ENCODE measurements around the gene TRDN. TPM values are rescaled to one million over a fixed set of nuclear protein-coding genes. Genes with fewer than 3 reads are reported as not detected.
A peak's percentile ranks its signal among the peaks of the same experiment; 100 is the strongest.

TRDN gene
- total RNA-seq, 2 donors from 2014 or later: not detected

DNA sequence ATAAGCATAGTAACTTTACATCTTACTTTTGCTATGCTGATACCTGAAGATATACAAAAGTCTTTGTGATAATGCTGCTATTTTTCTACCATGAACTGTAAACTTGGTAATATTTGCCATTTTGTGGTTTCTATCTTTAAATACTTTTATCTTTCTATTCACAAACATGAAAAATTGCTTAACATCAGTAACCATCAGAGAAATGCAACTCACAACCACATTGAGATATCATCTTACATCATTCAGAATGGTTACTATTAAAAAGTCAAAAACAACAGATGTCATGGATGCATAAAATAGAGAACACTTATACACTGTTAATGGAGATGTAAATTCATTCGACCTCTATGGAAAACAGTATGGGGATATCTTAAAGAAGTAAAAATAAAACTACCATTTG, 112.0 kb downstream of the TRDN start:
- DNase-seq (no peak), ATAC-seq (no peak)
- TF ChIP-seq, protein P1, sequence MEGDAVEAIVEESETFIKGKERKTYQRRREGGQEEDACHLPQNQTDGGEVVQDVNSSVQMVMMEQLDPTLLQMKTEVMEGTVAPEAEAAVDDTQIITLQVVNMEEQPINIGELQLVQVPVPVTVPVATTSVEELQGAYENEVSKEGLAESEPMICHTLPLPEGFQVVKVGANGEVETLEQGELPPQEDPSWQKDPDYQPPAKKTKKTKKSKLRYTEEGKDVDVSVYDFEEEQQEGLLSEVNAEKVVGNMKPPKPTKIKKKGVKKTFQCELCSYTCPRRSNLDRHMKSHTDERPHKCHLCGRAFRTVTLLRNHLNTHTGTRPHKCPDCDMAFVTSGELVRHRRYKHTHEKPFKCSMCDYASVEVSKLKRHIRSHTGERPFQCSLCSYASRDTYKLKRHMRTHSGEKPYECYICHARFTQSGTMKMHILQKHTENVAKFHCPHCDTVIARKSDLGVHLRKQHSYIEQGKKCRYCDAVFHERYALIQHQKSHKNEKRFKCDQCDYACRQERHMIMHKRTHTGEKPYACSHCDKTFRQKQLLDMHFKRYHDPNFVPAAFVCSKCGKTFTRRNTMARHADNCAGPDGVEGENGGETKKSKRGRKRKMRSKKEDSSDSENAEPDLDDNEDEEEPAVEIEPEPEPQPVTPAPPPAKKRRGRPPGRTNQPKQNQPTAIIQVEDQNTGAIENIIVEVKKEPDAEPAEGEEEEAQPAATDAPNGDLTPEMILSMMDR (IDR thresholded peaks at IDR 0.05): no peak
- no peak for TF ChIP-seq POLR2A (IDR thresholded peaks at IDR 0.05)
- 51% methylated on average over 1 of the region's 1 CpG for WGBS, 2 donors
- Histone ChIP-seq H3K27ac (no peak overlapping the region), H3K4me3 (no peak overlapping the region), H3K27me3 (no peaks in the 10 kb centered on the region), H3K36me3 (replicated peaks in 1 of 2; ENCODE audit: insufficient read depth in 1 of 2, low read depth in 2 of 2) (no peaks in the 10 kb centered on the region), H3K4me1 (no peaks in the 10 kb centered on the region), H3K9me3 (no peaks in the 10 kb centered on the region)
- intact Hi-C loops (cut with DNase I): no loop called here

GRCh38 chr6:123520217-123520616, 116.5 kb downstream of the TRDN start:
- intact Hi-C loops (cut with DNase I): no loop called here
- H3K27me3 ChIP-seq: no peaks in the 10 kb centered on the region
- H3K4me3 ChIP-seq: no peak overlapping the region
- no peak for DNase-seq
- H3K36me3 ChIP-seq (replicated peaks in 1 of 2; ENCODE audit: insufficient read depth in 1 of 2, low read depth in 2 of 2): no peaks in the 10 kb centered on the region
- no peaks in the 10 kb centered on the region for H3K4me1 ChIP-seq
- TF ChIP-seq, protein P1 (IDR thresholded peaks at IDR 0.05): no peak
- no peak for TF ChIP-seq POLR2A (IDR thresholded peaks at IDR 0.05)
- no peak overlapping the region for H3K27ac ChIP-seq
- 50 to 51% methylated on average over 3 of the region's 3 CpGs for WGBS, 2 donors
- ATAC-seq: no peak
- no peaks in the 10 kb centered on the region for H3K9me3 ChIP-seq

GRCh38 chr6:123519189-123519505, 117.6 kb downstream of the TRDN start:
- peak in 1 of 4 donors; percentile 12 for DNase-seq
- Histone ChIP-seq H3K27ac (no peak overlapping the region), H3K9me3 (no peaks in the 10 kb centered on the region), H3K27me3 (no peaks in the 10 kb centered on the region), H3K36me3 (replicated peaks in 1 of 2; ENCODE audit: insufficient read depth in 1 of 2, low read depth in 2 of 2) (no peaks in the 10 kb centered on the region), H3K4me1 (no peaks in the 10 kb centered on the region), H3K4me3 (no peak overlapping the region)
- no peak for ATAC-seq
- TF ChIP-seq POLR2A (IDR thresholded peaks at IDR 0.05): no peak
- TF ChIP-seq, protein P1 (IDR thresholded peaks at IDR 0.05): no peak
- intact Hi-C loops (cut with DNase I): no loop called here

DNA sequence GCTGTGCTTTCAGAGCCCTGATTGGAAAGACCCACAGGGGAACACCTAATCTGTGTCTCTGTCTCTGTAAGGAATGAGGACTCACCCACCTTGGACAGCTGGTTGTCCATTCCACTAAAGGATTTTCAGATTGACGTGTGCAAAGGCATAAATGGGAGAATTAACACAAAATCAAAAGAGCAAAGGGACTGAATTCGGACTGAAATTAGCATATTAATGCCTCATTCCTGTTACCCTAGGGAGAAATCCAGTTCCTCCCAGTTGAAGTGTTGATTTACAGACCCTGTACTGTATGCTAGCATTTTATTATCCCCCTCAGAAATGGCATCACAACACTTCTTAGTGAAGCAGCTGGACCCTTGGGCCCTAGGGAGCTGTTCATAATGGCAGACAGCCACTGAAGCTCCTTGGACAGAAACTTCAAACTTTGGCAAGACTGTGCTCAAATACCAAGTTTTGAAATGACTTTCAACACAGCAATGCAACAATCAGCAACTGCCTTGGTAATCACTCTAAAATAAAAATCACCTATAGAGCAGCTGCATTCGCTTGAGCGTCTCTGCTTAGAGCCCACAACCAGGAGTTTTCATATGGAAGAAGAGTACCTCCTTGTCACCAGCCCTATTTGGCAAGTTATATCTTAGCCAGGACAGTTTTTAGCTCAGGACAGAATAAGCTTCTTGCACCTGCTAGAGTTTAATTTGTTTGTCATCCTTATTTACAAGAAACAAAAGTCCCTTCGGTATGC, 118.1 kb downstream of the TRDN start:
- no peaks in the 10 kb centered on the region for H3K9me3 ChIP-seq
- H3K36me3 ChIP-seq (replicated peaks in 1 of 2; ENCODE audit: insufficient read depth in 1 of 2, low read depth in 2 of 2): no peaks in the 10 kb centered on the region
- H3K27me3 ChIP-seq: no peaks in the 10 kb centered on the region
- 66 to 68% methylated on average over 5 of the region's 5 CpGs for WGBS, 2 donors
- DNase-seq: no peak
- no peak overlapping the region for H3K4me3 ChIP-seq
- intact Hi-C loops (cut with DNase I): no loop called here
- no peaks in the 10 kb centered on the region for H3K4me1 ChIP-seq
- no peak overlapping the region for H3K27ac ChIP-seq
- ATAC-seq: no peak
- TF ChIP-seq, protein P1 (IDR thresholded peaks at IDR 0.05): no peak
- no peak for TF ChIP-seq POLR2A (IDR thresholded peaks at IDR 0.05)

DNA sequence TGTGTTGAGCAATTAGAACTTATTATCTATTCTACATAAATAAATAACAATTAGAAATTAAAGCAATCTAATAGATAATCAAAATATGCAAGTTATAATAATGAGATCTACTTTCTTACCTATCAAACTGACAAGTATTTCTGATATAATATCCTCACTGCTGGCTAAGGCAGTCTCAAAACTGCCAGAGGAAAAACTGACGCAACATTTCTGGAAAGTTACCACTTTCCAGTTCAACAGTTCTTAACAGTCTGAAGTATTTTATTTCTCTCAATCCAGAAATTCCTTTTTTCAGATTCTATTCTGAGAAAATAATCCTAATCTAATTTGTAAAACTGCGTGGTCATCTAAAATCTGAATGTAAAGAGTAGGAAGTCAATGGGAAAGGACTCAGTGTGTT, 121.0 kb downstream of the TRDN start:
- no peaks in the 10 kb centered on the region for H3K36me3 ChIP-seq (replicated peaks in 1 of 2; ENCODE audit: insufficient read depth in 1 of 2, low read depth in 2 of 2)
- no peaks in the 10 kb centered on the region for H3K4me1 ChIP-seq
- no peak for ATAC-seq
- peaks cover 0 to 4% of the 10 kb centered on the region in 2 donors for H3K27me3 ChIP-seq
- intact Hi-C loops (cut with DNase I): no loop called here
- no peak overlapping the region for H3K4me3 ChIP-seq
- WGBS, 2 donors: 78 to 79% methylated on average over 2 of the region's 2 CpGs
- TF ChIP-seq POLR2A (IDR thresholded peaks at IDR 0.05): no peak
- TF ChIP-seq, protein P1 (IDR thresholded peaks at IDR 0.05): no peak
- no peak overlapping the region for H3K27ac ChIP-seq
- no peaks in the 10 kb centered on the region for H3K9me3 ChIP-seq
- no peak for DNase-seq

All from body of pancreas (tissue), 4 donors.